ENCODE data around the gene BAG5.

DNA sequence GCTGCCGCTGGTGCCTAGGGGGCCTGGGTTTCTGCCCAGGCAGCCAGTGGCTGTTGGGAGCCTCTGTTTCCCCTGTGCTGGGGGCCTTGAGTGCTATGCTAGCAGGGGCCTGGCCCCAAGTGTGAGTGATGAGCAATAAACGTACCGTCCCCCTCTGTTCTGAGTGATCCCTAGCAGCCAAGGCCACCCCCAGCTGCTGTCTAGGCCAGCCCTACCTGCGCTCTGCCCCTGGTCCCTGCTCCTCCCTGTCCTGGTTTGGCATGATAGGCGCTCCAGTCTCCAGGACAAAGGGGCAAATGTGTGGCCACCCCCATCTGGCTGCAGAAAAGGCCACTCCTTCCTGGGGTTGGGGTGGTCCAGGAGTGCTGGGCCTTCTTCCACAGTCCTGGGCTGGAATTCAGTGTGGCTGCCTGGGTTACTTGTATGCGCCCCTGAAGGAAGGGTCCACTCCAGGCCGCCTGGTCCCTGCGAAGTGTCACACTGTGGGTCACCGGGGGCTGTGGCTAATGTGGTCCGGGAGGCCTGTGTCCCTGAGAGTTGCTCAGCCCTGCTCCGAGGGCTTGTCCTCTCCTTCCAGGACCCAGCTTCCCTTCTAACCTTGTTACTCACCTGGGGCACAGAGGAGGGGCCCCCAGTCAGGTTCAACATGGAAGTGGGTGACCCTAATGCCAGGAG is 26.4 kb downstream of the BAG5 start:
- TF ChIP-seq EZH2 (IDR thresholded peaks at IDR 0.05; ENCODE audit: low read depth, low read length, severe bottlenecking) (no peak), TEAD4 (IDR thresholded peaks at IDR 0.05; ENCODE audit: low read depth, low read length) (no peak), RNF2 (IDR thresholded peaks at IDR 0.05; ENCODE audit: borderline replicate concordance, low read depth, low read length, missing control alignments, poor library complexity, severe bottlenecking) (no peak), ZNF274 (IDR thresholded peaks at IDR 0.05; ENCODE audit: borderline replicate concordance, extremely low read depth, low read length) (no peak), RAD21 (IDR thresholded peaks at IDR 0.05 in 1 of 2, conservative IDR thresholded peaks at IDR 0.05 in 1 of 2; ENCODE audit: low read depth in 2 of 2, low read length in 2 of 2) (no peak), POLR2A (IDR thresholded peaks at IDR 0.05; ENCODE audit: control extremely low read depth in 1 of 2, low read depth in 2 of 2, low read length in 2 of 2) (no peak; a peak in 1 of 3 replicates), RXRA (IDR thresholded peaks at IDR 0.05; ENCODE audit: insufficient read depth, low read depth, low read length) (no peak)
- TF ChIP-seq, protein P1, sequence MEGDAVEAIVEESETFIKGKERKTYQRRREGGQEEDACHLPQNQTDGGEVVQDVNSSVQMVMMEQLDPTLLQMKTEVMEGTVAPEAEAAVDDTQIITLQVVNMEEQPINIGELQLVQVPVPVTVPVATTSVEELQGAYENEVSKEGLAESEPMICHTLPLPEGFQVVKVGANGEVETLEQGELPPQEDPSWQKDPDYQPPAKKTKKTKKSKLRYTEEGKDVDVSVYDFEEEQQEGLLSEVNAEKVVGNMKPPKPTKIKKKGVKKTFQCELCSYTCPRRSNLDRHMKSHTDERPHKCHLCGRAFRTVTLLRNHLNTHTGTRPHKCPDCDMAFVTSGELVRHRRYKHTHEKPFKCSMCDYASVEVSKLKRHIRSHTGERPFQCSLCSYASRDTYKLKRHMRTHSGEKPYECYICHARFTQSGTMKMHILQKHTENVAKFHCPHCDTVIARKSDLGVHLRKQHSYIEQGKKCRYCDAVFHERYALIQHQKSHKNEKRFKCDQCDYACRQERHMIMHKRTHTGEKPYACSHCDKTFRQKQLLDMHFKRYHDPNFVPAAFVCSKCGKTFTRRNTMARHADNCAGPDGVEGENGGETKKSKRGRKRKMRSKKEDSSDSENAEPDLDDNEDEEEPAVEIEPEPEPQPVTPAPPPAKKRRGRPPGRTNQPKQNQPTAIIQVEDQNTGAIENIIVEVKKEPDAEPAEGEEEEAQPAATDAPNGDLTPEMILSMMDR (IDR thresholded peaks at IDR 0.05; ENCODE audit: control extremely low read depth in 1 of 3, insufficient read depth in 1 of 3, low read depth in 1 of 3, low read length in 3 of 3), result no peak

Measured in H1 (cell line).